Measurements from ENCODE around the gene CYBC1.

Gene CYBC1

DNA sequence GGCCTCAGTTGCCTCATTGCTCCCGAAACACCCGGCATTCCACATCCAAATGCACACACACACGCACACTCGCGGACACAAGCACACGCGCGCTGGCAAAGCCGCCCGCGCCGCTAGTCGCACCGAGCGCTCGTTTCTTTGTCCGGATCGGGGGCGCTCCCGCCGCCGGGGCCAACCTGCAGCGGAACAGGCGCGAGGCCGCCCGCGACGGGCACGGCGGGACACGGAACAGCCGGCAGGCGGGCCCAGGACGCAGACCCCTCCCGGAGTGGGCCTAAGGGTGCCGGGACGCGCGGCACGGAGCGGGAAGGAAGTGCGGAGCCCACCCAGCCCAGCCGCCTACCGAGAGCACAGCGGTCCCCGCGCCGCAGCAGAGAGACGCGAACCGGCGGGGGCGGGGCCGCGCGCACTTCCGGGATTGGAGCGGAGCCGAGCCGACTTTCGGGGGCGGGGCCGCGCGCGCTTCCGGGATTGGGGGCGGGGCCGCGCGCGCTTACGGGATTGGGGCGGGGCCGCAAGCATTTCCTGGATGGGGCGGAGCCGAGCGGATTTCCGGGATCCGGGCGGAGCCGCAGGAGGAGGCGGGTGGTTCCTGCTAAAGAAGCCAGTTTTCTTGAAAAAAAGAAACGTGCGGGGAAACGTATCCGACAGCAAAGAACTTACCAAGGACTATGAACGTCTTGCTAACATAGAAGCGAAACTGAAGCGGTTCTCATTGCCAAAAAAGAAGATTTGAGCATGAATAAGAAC, at the start of gene CYBC1:
TSS of gene CYBC1 (minus strand) at position 396 of the 750 bp plus-strand sequence. CDS start 1,498 bp downstream, outside the sequence.
- DNase-seq = peak; percentile 99

DNA sequence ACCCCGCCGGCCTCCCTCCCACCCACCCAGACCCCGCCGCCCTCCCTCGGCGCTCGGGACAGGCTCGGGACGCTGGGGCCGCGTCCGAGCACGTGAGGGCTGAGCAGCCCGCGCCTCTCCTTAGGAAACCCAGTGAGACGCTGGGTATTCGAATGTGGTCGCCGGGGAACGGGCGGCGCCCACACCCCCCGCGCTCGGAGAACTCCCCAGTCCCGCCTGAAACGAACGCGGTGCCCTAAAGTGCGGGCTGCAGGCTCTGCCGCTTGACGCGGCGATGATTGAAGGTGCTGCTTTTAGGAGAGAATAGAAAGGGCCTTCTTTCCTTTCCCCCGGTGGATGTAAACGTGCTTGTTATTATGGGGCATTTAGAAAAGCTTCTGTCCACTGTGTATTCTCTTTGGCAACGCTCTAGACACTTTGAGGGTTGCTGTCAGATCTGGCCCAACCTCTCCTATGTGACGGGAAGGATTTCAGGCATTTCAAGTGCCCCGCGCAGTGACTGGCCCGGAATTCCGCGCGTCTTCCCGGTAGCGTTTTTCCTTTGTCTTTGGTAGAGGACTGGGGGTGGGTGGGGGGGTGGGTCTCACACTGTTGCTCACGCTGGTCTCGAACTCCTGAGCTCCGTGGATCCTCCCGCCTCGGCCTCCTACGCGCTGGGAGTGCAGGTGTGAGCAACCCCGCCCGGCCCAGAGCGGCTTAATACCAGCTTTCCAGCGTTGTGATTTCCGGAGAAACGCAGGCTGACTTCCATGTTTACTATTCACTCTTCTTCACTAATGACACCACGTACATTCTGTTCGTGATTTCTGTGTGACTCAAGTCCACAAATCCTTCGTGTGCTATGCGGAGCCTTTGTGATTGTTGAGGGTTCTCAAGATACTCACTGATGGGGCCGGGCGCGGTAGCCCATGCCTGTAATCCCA, 47.2 kb upstream of the CYBC1 start:
- DNase-seq = peak; percentile 73

DNA sequence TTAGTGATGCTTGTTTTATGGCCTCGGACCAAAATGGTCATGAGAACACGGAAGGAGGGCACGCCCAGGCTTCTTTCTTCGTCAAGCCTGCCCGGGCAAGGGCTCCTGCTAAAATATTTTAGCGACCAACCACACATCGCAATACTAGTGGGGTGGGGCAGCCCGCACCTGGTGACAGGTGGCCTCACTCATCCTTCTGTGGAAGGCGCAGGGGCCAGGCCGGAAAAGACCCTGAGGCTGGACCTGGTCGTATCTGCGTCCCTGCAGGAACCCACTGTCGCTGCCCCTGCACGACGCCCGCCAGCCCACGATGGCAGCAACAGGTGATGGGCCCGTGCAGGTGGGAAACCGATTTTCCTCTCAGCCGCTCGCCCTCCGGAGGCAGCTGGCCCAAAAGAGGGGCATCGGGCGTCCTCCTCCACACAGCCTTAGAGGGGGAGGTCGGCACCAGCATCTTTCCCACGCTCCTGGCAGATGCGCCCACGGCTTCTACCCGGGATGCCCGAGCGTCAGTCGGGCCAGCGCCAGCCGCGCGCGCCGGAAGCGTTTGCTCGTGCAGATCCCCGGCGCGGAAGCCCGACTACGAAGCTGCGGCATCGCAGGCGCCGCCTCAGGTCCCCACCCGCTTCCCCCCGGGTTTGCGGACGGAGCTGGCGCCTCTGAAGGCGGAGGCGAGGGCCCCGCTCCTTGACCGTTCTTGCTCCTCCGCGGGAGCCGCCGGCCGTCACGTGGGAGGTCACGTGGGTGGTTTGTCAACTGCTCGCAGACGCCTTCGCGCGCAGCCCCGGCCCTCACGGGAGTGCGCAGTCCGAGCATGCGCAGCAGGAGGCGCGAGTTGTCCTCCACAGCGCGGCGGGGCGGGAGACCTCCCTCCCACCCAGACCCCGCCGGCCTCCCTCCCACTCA, 46.2 kb upstream of the CYBC1 start:
- peak; percentile 96 for DNase-seq

DNA sequence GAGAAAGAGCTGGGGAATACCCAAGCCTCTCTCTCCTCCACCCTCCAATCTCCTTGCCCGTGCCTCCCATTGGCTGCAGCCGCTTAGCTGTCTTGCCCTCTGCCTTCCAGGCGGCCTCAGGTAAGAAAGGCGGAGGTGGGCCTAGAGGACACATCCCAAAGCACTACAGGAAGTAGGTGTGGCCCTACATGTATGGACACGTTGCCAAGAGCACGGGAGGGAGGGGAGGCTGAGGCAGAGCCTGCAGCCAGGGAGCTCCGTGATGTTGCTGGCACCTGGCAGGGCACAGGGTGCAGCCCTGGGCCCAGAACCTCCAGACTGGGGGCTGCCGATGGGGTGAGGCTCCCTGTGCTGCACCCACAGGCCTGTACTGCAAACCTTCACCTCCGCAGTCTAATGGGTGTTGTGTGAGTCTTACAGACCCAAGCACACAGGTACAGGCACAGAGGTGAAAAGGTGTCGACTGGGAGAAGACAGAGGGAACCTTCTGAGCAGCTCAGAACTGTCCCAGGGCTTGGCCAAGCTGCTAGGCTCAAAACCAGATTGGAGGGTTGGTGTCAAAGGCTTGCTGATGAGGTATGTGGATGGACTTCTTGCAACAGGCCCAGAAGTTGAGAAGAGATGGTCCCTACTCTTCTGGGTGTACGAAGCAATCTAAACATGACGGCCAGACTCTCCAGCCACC, 45.4 kb upstream of the CYBC1 start:
- DNase-seq = no peak

DNA sequence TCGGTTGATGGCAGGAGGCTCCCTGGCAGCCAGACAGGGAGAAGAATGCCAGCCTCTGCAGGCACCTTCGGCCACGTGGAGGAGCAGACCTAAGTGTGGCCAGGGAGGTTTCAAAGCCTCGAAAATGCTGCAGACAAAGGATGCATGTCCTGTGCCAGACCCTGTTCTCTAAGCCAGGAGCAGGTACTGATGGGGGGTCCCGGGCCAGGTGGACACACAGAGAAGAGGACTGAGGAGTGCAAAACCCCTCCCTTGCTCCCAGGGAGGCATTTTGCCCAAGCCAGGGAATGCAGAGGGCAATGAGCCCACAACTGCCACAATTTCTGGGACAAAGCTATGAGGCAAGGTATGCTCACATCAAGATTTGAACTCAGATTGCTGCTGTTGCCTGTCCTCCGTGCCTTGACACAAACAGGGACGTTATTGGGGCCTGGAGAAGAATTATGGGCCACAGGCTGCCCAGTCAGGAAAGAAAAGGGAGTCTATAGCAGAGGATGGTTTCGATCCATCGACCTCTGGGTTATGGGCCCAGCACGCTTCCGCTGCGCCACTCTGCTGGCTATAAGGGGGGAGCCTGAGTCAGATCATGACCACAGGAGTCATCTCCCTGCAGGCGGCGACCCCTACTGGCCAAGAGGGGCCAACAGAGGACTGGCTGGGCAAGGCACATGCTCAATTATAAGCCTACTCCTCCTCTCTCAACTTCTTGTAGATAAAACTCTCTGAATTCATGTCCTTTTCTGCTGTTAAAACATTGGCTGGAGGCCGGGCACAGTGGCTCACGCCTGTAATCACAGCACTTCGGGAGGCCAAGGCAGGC, 43.9 kb upstream of the CYBC1 start:
- peak; percentile 99 for DNase-seq

DNA sequence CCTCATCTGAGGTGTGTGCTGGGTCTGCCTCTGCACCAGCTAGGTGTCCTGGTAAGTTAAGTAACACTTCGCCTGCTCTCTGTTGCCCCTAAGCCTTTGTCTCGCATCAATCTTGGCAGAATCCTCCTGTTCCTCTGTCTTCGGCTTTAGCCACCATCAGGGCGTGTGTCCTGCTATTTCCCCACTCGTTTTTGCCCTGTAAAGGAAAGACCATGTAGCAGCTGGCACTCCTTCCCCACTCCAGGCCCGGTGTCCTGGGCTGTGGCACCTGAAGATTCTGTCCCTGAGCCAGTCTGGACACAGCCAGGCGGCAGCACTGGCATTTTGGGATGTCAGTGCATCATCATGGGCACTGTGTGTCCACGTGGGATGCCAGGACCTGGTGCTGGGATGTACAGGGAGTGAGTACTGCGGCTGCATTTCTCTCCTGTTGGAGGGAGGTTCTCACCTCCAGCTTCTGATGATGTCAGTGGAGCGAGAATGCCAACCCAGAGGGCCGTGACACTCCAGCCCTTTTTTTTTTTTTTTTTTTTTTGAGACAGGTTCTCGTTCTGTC, 42.8 kb upstream of the CYBC1 start:
- DNase-seq = no peak

DNA sequence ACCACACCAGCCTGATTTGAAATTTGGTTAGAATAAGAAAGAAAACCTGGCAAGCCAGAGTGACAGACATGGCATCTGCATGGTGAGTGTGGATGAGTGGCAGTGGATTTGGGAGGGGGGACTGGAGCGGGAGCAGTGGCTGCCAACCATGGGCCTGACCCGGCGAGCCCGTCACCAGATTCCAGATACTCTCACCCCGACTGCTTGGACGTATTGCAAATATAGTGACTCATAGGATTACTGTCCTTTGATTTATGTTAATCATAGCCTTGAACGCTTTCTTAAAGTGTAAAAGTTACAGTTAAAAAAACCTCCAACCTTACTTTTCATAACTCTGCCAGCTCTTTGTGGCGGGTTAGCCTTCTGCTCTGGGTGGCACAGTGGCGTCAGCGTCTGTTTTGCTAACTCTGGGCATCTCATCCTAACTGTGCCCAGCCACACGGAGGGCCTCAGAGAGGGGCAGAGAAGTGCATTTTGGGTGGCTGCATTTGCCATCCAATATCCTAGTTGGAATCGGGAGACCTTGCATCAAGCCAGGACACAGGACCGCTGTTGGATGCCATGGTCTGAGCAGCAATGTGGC, 42.2 kb upstream of the CYBC1 start:
- DNase-seq = no peak

DNA sequence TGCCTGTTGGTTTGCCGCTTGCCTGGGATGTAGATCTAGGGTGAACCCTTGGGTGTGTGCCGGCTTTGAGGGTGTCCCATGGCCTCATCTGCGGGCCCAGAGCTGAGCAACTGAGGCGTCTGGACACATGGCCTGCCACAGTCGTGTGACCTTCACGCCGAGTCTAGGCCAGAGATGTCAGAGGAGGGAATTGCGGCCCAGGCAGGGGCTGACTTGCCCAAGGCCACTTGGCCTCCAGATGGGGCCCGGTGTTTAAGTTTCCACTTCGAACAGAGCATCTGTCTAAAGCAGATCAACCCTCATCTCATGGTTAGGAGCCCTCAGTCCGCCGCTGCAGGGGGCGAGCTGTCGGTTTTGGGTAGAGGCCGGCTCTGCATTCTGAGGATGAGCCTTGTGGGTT, 41.0 kb upstream of the CYBC1 start:
- no peak for DNase-seq

DNA sequence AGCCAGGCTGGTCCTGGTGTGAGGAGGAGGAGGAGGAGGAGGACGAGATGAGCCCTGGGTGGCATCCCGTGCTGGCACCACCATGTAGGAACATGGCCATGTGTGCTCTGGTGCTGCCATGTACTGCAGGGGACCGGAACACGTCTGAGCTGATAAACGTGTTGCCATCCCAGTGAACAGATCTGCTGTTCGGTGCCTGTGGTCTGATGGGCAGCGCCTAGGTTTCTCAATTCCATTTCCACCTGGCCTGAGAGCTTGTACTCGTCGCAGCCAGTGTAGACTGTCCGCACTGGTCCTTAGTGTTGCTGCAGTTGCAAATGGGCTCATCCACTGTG, 40.6 kb upstream of the CYBC1 start:
- DNase-seq = no peak

DNA sequence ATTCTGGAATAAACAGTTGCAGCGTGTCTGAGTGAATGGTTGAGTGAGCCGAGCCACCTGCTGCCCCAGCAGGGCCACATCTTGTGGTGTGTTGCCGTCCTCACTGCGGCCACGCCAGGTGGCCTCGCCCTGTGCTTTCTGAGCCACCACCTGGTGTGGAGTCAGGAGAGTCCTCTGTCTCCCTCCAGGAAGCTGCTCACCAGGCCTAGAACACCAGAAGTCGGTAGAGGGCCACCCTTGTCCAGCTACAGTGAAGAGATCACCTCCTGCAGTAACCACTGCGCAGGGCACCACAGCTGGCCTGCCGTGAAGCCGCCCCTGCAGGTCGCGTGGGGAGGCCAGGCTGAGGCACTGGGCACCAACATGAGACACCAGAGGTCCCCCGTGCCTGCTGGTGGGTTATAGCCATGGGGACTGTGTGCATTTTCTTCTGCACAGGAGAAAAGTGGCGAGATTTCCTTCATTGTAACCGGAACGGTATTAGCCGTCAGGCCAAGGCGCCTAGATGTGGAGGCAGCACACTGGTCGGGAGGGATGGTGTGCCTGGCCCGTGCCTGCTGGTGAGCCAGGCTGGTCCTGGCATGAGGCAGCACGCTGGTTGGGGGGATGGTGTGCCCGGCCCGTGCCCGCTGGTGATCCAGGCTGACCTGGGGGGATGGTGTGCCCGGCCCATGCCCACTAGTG, 40.1 kb upstream of the CYBC1 start:
- no peak for DNase-seq

DNA sequence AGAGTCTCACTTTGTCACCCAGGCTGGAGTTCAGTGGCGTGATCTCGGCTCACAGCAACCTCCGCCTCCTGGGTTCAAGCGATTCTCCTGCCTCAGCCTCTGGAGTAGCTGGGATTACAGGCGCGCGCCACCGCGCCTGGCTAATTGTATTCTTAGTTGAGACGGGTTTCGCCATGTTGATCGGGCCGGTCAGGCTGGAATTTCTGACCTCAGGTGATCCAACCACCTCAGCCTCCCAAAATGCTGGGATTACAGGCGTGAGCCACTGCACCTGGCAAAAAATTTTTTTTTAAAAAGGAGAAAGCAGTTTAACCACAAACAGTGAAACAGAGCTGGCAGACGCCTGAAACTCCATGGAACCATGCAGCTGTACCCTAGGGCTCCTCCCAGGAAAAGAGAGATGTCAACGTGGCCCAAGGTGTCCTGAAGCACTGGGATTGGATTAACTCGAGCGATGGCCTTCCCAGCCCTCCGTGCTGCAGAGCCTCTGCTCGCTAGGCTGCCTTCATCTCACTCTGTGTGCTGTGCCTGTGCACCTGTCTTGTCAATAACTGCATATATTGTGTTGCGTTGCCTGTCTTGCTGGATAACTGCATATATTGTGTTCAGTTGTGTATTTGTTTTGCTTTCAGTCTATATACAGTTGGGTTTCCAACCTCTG, 39.4 kb upstream of the CYBC1 start:
- DNase-seq = no peak

DNA sequence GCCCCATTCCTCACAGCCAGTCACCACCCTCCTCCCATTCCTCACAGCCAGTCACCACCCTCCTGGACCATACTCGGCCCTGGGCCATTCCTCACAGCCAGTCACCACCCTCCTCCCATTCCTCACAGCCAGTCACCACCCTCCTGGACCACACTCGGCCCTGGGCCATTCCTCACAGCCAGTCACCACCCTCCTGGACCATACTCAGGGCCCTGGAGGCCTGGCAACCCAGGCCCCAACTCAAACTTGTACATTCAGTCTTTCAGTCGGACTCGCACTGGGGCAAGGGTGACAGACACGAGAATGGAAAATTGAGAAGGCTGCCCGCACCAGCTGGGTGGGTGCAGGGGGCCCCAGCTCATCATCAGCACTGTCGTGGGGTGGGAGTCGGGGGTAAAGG, 38.6 kb upstream of the CYBC1 start:
- no peak for DNase-seq

DNA sequence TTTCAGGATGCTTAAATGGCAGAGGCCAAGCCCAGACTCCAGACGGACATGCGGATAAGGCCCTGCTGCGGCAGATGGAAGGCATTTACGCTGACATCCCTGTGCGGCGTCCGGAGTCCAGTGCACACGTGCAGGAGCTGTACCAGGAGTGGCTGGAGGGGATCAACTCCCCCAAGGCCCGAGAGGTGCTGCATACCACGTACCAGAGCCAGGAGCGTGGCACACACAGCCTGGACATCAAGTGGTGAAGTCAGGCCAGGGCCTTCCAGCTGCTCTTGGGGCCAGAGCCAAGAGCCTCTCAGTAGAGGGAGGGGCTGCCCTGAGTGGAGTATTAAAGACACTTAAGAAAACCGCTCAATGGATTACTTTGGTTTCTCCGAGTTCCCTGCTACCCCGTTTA, 37.4 kb upstream of the CYBC1 start:
- no peak for DNase-seq

DNA sequence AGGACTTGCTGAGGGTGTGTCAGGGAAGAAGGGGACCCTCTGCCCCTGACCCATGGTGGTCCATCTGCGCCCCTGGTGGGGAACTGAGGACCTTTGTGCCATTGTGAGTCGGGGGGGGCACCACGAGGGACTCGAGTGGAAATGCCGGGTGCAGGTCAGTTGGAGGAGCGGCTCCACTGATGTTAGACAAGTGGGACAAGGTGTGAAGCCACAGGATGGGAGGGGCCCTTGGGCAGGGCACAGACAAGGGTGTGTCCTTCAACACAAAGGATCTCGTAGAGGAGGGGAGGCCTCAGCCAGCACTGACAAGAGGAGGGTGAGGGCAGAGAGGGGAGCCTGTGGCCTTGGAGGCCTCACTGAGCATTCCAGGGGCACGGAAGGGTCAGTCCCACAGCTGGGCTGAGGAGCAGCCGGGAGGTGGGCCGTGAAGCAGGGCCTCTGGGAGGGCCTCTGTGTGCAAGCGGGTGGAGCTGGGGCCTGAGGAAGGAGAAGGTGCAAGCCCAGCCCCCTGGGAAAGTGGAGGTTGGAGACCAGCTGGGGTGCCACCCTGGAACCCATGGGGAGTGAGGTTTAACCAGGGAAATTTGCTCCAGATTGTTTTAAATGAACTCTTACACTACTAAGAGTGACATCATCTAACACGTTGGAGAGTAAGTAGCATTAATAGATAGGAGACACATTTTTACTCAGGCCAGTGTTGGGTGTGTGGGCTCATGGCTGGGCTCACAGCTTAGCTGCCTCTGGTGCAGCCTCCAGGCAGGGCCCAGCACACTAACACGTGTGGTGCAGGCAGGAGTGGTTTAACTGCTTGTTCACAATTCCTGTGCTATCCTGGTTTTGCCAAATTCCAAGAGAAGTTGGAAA, 35.9 kb upstream of the CYBC1 start:
- no peak for DNase-seq

DNA sequence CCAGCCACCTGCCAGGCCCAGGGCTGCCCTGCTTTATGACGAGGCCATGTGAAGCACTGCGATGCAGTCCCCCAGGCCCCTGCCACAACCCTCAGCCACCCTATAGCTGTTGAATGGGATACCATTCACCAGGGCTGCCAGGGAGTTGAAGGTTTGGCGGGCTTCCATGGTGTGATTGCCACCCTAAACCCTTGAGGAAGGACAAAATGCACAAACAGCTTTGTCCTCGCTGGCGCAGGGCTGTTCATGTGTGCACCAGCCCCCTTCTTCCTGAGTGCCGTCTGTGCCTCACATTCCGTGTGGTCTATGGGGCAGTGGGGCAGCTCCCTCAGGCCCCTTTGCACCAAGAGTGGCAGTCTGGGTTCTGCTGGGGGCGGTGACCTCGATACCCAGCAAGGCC, 33.3 kb upstream of the CYBC1 start:
- DNase-seq = no peak

DNA sequence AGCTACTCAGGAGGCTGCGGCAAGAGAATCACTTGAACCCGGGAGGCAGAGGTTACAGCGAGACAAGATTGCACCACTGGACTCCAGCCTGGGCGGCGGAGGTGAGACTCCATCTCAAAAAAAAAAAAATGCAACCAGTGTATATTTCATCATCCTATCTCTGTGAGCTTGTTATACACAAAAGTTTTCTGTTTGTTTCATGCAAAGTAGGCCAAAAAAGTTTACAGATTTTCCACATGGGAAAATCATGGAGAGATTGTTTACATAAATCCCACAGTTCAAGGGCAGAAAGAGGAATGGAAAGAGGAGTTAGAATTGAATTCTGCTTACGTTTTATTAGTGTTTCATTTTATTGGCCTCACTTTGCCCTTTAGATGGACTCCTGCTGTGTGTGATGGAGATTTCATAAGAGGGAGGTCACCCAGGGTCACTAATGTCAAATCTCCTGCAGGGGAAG, 32.7 kb upstream of the CYBC1 start:
- DNase-seq = no peak

DNA sequence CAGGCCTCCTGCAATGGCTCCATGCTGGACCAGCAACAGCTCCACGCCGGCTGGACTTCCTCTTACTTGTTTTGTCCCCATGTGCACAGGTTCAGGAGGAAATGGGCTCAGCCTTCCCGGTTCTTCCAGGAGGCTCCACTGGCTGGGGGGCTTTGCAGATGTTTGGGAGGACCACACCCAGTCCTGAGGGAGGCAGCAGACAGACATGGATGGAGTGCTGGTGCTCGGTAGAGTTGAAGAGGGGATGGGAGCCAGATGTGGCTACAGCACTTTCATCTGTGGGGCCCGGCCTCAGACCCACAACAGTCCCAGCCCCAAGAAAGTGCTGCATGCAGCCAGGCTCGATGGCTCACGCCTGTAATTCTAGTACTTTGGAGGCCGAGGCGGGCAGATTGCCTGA, 29.8 kb upstream of the CYBC1 start:
- DNase-seq = no peak

DNA sequence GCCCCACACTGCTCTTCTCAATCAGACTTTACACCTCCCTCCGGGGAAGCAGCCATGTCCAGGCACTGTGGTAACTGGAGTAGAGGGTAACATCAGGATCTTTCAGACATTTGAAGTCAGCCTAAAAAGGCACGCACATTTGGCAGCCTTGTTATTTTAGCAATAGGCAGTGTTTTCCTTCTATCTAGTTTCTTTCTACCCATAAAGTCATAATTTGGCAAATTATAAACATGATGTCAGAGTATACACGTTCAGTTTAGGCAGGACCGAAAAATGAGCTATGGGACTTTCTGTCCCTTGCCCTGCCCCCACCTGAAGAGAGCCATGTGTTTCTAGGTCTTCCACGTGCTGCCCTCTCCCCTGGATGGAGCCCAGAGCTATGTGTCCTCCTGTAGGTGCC, 29.1 kb upstream of the CYBC1 start:
- DNase-seq = no peak

DNA sequence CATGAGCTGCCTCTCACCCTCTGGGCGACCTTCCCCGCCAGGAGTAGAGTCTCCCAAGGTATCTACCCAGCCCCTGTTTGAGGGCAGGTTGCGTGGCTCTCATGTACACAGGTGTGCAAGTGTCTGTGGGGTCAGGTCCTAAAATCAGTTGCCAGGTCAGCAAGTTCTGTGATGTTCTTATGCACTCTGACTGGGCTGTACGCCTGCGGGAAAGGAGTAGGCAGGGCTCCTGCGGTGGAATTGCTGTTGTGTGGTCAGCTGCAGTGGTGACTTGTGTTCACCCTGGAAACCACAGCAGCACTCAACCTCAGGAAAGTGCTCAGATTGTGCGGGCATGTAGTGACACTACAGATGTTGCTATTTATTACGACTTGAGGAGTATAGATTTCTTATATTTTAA, 27.4 kb upstream of the CYBC1 start:
- DNase-seq = no peak

All from activated CD8-positive, alpha-beta memory T cell treated with anti-CD3 and anti-CD28 coated beads, Interleukin-2, amount 50 U/mL, for 48 hours (primary cell).